Type B pancreatic cell (in vitro differentiated cells): ENCODE measurements around the gene KRT9. TPM values are rescaled to one million over a fixed set of nuclear protein-coding genes. Genes with fewer than 3 reads are reported as not detected.
A peak's percentile ranks its signal among the peaks of the same experiment; 100 is the strongest.

ENCODE experiments used
- DNase-seq: peaks from one replicate; pipeline ENCODE4 v3.0.0; 2021; ENCODE audit warnings: mixed read lengths; ENCODE audit not compliant: unreplicated experiment; ENCODE audit errors: extremely low spot score
- H3K27ac Mint-ChIP-seq: 2 replicates; pipeline ENCODE4 v1.8.0; 2021; ENCODE audit warnings: mild to moderate bottlenecking, mixed read lengths
- H3K27me3 Mint-ChIP-seq: 2 replicates; pipeline ENCODE4 v1.8.0; 2021; ENCODE audit warnings: mixed read lengths
- H3K36me3 Mint-ChIP-seq: 2 replicates; pipeline ENCODE4 v1.8.0; 2021; ENCODE audit warnings: mixed read lengths
- H3K4me1 Mint-ChIP-seq: one replicate; pipeline ENCODE4 v1.8.0; 2021; ENCODE audit warnings: mixed read lengths; ENCODE audit not compliant: unreplicated experiment
- H3K4me3 Mint-ChIP-seq: 2 replicates; pipeline ENCODE4 v1.8.0; 2021; ENCODE audit warnings: mild to moderate bottlenecking, mixed read lengths
- H3K9me3 Mint-ChIP-seq: 2 replicates; pipeline ENCODE4 v1.8.0; 2021; ENCODE audit warnings: mixed read lengths
- total RNA-seq: library from RNA; stranded (reverse); gene quantifications from 2 replicates; pipeline ENCODE4 v1.2.1, GENCODE V29; 2021; ENCODE audit warnings: low replicate concordance
- TF ChIP-seq, protein P1 (sequence below): fragments of 200-600 bp; sonication (generic); conservative IDR thresholded peaks from 2 replicates; pipeline ENCODE4 v1.5.0; 2021; ENCODE audit warnings: antibody characterized with exemption, mild to moderate bottlenecking

The KRT9 gene
- total RNA-seq, 1 donor from 2014 or later, result 0.85 TPM

GRCh38 chr17:41520821-41521521 lies 50.9 kb downstream of the KRT9 start:
- TF ChIP-seq, protein P1, sequence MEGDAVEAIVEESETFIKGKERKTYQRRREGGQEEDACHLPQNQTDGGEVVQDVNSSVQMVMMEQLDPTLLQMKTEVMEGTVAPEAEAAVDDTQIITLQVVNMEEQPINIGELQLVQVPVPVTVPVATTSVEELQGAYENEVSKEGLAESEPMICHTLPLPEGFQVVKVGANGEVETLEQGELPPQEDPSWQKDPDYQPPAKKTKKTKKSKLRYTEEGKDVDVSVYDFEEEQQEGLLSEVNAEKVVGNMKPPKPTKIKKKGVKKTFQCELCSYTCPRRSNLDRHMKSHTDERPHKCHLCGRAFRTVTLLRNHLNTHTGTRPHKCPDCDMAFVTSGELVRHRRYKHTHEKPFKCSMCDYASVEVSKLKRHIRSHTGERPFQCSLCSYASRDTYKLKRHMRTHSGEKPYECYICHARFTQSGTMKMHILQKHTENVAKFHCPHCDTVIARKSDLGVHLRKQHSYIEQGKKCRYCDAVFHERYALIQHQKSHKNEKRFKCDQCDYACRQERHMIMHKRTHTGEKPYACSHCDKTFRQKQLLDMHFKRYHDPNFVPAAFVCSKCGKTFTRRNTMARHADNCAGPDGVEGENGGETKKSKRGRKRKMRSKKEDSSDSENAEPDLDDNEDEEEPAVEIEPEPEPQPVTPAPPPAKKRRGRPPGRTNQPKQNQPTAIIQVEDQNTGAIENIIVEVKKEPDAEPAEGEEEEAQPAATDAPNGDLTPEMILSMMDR, result no peak

GRCh38 chr17:41519501-41520224 lies 52.2 kb downstream of the KRT9 start:
- Mint-ChIP-seq H3K4me1 (peaks cover 20% of the 10 kb centered on the region), H3K27me3 (peaks cover 4% of the 10 kb centered on the region), H3K4me3 (peak overlapping the region; percentile 76), H3K9me3 (no peaks in the 10 kb centered on the region), H3K36me3 (peaks cover 6% of the 10 kb centered on the region), H3K27ac (peak overlapping the region; percentile 93)
- TF ChIP-seq, protein P1, result no peak
- no peak for DNase-seq

More at GRCh38 chr17:41520821-41521521, 50.9 kb downstream of the KRT9 start:
- H3K9me3 Mint-ChIP-seq, result no peaks in the 10 kb centered on the region
- H3K4me1 Mint-ChIP-seq, result peaks cover 24% of the 10 kb centered on the region
- peak overlapping the region; percentile 89 for H3K4me3 Mint-ChIP-seq
- H3K36me3 Mint-ChIP-seq, result peaks cover 15% of the 10 kb centered on the region
- peaks cover 10% of the 10 kb centered on the region for H3K27me3 Mint-ChIP-seq
- H3K27ac Mint-ChIP-seq, result peak overlapping the region; percentile 99
- DNase-seq, result no peak

- peaks cover 4% of the 10 kb centered on the region for H3K36me3 Mint-ChIP-seq
- peak within 1 kb of the TSS; percentile 76 for H3K4me3 Mint-ChIP-seq
- DNase-seq, result no peak
- peaks cover 4% of the 10 kb centered on the region for H3K27me3 Mint-ChIP-seq
- TF ChIP-seq, protein P1, result no peak
- no peaks in the 10 kb centered on the region for H3K9me3 Mint-ChIP-seq
- peaks cover 20% of the 10 kb centered on the region for H3K4me1 Mint-ChIP-seq
- peak within 1 kb of the TSS; percentile 93 for H3K27ac Mint-ChIP-seq
These were observed 52.9 kb downstream of the KRT9 start, which contains the start of gene KRT15 for GRCh38 chr17:41518789-41519449. KRT15 (minus strand) TSS chr17:41518890; CDS start chr17:41518827, 63 bp downstream.

- peak overlapping the region; percentile 76 for H3K4me3 Mint-ChIP-seq
- no peak for DNase-seq
- peak overlapping the region; percentile 66 for H3K27ac Mint-ChIP-seq
- H3K27me3 Mint-ChIP-seq, result peaks cover 4% of the 10 kb centered on the region
- no peaks in the 10 kb centered on the region for H3K9me3 Mint-ChIP-seq
- H3K4me1 Mint-ChIP-seq, result peaks cover 20% of the 10 kb centered on the region
- peaks cover 1% of the 10 kb centered on the region for H3K36me3 Mint-ChIP-seq
- TF ChIP-seq, protein P1, result no peak
These were observed 53.8 kb downstream of the KRT9 start for GRCh38 chr17:41518031-41518430.

GRCh38 chr17:41516830-41517283 lies 55.0 kb downstream of the KRT9 start:
- TF ChIP-seq, protein P1, result no peak
- Mint-ChIP-seq H3K4me1 (peaks cover 24% of the 10 kb centered on the region), H3K27ac (no peak overlapping the region), H3K27me3 (peaks cover 3% of the 10 kb centered on the region), H3K9me3 (no peaks in the 10 kb centered on the region), H3K36me3 (no peaks in the 10 kb centered on the region), H3K4me3 (peak overlapping the region; percentile 76)
- no peak for DNase-seq
